Stomach (tissue), 9 donors: ENCODE measurements around the gene SULF2. TPM values are rescaled to one million over a fixed set of nuclear protein-coding genes. Genes with fewer than 3 reads are reported as not detected.

Experiments used
- DNase-seq, 2 donors: peaks; one replicate each; pipeline versions ENCODE4 v3.0.0 to v3.0.0-alpha.2; 2013 to 2019
- H3K27ac ChIP-seq, 5 donors: fragments of 200-600 bp in 4 of 5; sonication (generic) in 4 of 5; one replicate each; pipeline ENCODE4 v1.5.1; 2013 to 2019; ENCODE audit warnings: mild to moderate bottlenecking in 1 of 5, moderate library complexity in 1 of 5
- H3K27me3 ChIP-seq, 3 donors: fragments of 200-600 bp; sonication (generic); one replicate each; pipeline ENCODE4 v1.5.1; 2017 to 2019; ENCODE audit warnings: mixed run types in 1 of 3
- H3K36me3 ChIP-seq, 4 donors: fragments of 200-600 bp; sonication (generic); 1 replicate in 3 of 4; 2 replicates in 1 of 4; pipeline ENCODE4 v1.5.1; 2016 to 2019
- H3K4me1 ChIP-seq, 4 donors: fragments of 200-600 bp; sonication (generic); one replicate each; pipeline ENCODE4 v1.5.1; 2016 to 2019
- H3K4me3 ChIP-seq, 4 donors: fragments of 200-600 bp; sonication (generic) in 3 of 4; one replicate each; pipeline ENCODE4 v1.5.1; 2016 to 2019; ENCODE audit warnings: mild to moderate bottlenecking in 1 of 4
- H3K9me3 ChIP-seq, 4 donors: fragments of 200-600 bp; sonication (generic); one replicate each; pipeline ENCODE4 v1.5.1; 2016 to 2019
- EP300 ChIP-seq: sonication (generic); formaldehyde crosslinking; IDR thresholded peaks from one replicate; pipeline ENCODE4 v1.6.1; 2017; ENCODE audit warnings: antibody characterized with exemption
- POLR2A ChIP-seq, 4 donors: fragments of 450-650 bp; IDR thresholded peaks; one replicate each; pipeline ENCODE4 v1.6.1; 2016; ENCODE audit warnings: antibody characterized with exemption in 4 of 4, control low read depth in 2 of 4, mild to moderate bottlenecking in 1 of 4, moderate library complexity in 1 of 4
- POLR2AphosphoS5 ChIP-seq, 3 donors: sonication (generic); formaldehyde crosslinking; IDR thresholded peaks; one replicate each; pipeline ENCODE4 v1.6.1; 2016; ENCODE audit warnings: antibody characterized with exemption in 3 of 3
- WGBS, 5 donors: extraction: QIAGEN DNeasy Blood & Tissue Kit in 3 of 5; methylation state at CpG; one replicate each; pipeline versions ENCODE4 v1.1.5 to v1.1.7; 2013 to 2018; 5-methylcytosine and 5-hydroxymethylcytosine counted together
- intact Hi-C: fragments of 100-400 bp; cut with DNase I; formaldehyde crosslinking; loops from one replicate; pipeline ENCODE4 v1.15.1; 2023; ENCODE audit warnings: low total_unique reads
- polyA plus RNA-seq, 3 donors: library from polyadenylated mRNA; stranded (reverse); fragments of 200-250 nt; gene quantifications; one replicate each; pipeline ENCODE4 v1.2.3, GENCODE V29; 2013
- total RNA-seq, 5 donors: library from RNA; depleted of rRNA; stranded (reverse); fragments of >200 nt; gene quantifications; one replicate each; pipeline versions ENCODE4 v1.1.0 to v1.2.3, GENCODE V29; 2014 to 2016
- TF ChIP-seq, protein P1 (sequence below), 7 experiments: fragments of 450-650 bp in 4 of 7; fragments of 200-600 bp in 3 of 7; sonication (generic) in 3 of 7; IDR thresholded peaks; one replicate each; pipeline ENCODE4 v1.5.1; 2016 to 2019; ENCODE audit warnings: antibody characterized with exemption in 7 of 7, control low read depth in 2 of 7, mild to moderate bottlenecking in 1 of 7
- donor health status: healthy with polysubstance abuse.
- donor health status: Bipolar disorder and iron deficiency.
- donor health status: healthy.

SULF2 gene
- total and polyA plus RNA-seq, 8 donors = 9.0 to 226 (median 27.3) TPM

DNA sequence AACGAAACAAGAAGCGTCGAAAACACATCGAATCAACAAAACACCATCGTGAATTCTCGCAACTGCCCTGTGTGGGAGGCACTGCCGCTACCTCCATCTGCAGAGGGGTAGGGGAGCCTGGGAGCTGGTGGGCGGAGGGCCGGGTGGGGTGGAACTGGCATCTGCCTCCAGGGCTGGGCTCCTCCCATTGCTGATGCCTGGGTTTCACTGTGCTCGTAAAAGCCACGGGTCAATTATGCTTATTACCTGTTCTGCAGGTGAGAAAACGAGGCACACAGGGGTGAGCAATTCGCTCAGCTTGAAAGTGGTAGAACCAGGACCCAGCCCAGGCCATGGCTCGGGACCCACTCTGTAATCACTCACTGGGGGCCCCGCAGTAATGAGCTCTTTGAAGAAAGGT lies 16.5 kb upstream of the SULF2 start:
- WGBS, 5 donors = 75 to 85% (median 80%) methylated on average over 13 to 15 of the region's 15 CpGs
- TF ChIP-seq EP300 (no peak), POLR2AphosphoS5 (IDR thresholded peaks at IDR 0.05) (no peak), POLR2A (IDR thresholded peaks at IDR 0.05) (no peak)
- TF ChIP-seq, protein P1, sequence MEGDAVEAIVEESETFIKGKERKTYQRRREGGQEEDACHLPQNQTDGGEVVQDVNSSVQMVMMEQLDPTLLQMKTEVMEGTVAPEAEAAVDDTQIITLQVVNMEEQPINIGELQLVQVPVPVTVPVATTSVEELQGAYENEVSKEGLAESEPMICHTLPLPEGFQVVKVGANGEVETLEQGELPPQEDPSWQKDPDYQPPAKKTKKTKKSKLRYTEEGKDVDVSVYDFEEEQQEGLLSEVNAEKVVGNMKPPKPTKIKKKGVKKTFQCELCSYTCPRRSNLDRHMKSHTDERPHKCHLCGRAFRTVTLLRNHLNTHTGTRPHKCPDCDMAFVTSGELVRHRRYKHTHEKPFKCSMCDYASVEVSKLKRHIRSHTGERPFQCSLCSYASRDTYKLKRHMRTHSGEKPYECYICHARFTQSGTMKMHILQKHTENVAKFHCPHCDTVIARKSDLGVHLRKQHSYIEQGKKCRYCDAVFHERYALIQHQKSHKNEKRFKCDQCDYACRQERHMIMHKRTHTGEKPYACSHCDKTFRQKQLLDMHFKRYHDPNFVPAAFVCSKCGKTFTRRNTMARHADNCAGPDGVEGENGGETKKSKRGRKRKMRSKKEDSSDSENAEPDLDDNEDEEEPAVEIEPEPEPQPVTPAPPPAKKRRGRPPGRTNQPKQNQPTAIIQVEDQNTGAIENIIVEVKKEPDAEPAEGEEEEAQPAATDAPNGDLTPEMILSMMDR (IDR thresholded peaks at IDR 0.05) = no peak
- no peak overlapping the region for H3K27ac ChIP-seq
- H3K36me3 ChIP-seq = no peaks in the 10 kb centered on the region
- peaks cover 0 to 20% (median 4%) of the 10 kb centered on the region in 3 donors for H3K27me3 ChIP-seq
- H3K4me3 ChIP-seq = no peak overlapping the region
- H3K4me1 ChIP-seq = no peaks in the 10 kb centered on the region
- intact Hi-C loops = no loop called here
- DNase-seq = no peak
- H3K9me3 ChIP-seq = no peaks in the 10 kb centered on the region

DNA sequence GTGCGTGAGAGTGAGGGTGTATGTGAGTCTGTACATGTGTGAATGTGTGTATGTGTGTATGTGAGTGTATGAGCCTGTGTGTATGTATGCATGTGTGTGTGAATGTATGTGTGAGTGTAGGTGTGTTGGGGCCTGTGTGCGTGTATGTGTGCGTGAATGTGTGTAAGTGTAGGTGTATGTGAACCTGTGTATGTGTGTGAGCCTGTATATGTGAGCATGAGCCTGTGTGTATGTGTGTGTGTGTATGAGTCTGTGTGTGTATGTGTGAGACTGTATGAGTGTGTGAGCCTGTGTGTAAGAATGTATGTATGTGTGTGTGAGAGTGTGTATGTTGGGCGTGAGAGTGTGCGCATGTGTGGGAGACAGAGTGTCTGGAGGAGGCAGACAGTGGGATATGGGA lies 15.8 kb upstream of the SULF2 start:
- H3K9me3 ChIP-seq = no peaks in the 10 kb centered on the region
- intact Hi-C loops = no loop called here
- TF ChIP-seq EP300 = no peak
- no peak for TF ChIP-seq POLR2A (IDR thresholded peaks at IDR 0.05)
- TF ChIP-seq POLR2AphosphoS5 (IDR thresholded peaks at IDR 0.05) = no peak
- TF ChIP-seq, protein P1 (IDR thresholded peaks at IDR 0.05) = no peak
- no peak overlapping the region for H3K27ac ChIP-seq
- H3K4me1 ChIP-seq = no peaks in the 10 kb centered on the region
- no peak for DNase-seq
- H3K36me3 ChIP-seq = no peaks in the 10 kb centered on the region
- H3K4me3 ChIP-seq = no peak overlapping the region
- 94 to 95% (median 94%) methylated on average over 5 of the region's 5 CpGs for WGBS, 5 donors
- H3K27me3 ChIP-seq = peaks cover 0 to 13% (median 4%) of the 10 kb centered on the region in 3 donors

DNA sequence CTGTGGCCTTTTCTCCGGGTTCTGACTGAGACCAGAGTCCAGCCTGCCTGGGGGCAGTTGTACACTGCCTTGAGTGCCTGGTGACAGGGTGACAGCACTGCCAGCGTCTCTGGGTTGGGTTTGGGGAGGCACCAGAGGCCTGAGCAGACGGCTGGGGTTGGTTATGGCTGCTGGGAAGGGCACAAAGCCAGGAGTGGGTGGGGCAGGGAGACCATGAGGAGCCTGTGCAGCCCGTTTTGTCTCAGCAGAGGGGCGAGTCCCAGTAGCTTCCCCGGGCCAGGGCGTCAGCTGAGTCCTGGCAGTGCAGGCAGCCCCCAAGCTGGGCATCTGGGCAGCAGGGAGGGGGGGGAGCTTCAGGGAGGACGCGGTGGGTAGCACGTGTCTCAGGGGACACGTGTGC lies 15.3 kb upstream of the SULF2 start:
- Histone ChIP-seq H3K27me3 (peaks cover 0 to 9% (median 3%) of the 10 kb centered on the region in 3 donors), H3K36me3 (no peaks in the 10 kb centered on the region), H3K4me1 (no peaks in the 10 kb centered on the region), H3K9me3 (no peaks in the 10 kb centered on the region), H3K27ac (no peak overlapping the region), H3K4me3 (no peak overlapping the region)
- 52 to 65% (median 57%) methylated on average over 11 of the region's 11 CpGs for WGBS, 5 donors
- peak in 1 of 2 donors; percentile 58 for DNase-seq
- intact Hi-C loops = no loop called here
- no peak for TF ChIP-seq EP300
- TF ChIP-seq POLR2A (IDR thresholded peaks at IDR 0.05) = no peak
- TF ChIP-seq, protein P1 (IDR thresholded peaks at IDR 0.05) = no peak
- TF ChIP-seq POLR2AphosphoS5 (IDR thresholded peaks at IDR 0.05) = no peak

DNA sequence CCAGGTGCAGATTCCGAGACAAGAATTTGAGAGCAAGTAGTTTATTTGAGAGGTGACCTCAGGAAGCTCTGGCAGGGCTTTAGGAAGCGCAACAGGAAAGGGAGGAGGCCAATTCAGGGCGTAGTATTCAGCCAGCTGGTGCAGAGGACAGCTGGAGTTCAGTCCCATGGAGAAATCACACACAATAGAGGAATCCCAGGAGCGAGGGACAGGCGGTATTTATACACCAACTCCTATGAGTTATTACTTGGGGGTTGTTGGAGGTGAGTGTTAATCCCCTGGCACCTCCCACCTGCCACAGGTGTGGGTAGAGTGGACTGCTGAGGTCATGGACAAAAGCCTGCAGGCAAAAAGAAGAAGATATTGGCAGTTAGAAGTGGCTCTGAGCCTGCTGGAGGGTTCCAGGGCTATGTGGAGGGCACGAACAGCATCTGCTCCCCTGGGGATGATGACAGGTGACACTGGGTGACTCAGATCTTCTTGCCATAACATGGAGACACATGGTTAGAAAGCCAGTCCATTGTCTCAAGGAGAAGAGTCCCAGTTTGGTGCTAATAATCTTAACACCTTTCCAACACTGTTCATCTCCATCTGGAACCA lies 13.9 kb upstream of the SULF2 start:
- DNase-seq = peak in 1 of 2 donors; percentile 38
- no peak overlapping the region for H3K27ac ChIP-seq

More for the DNA sequence above, 13.9 kb upstream of the SULF2 start:
- Histone ChIP-seq H3K4me1 (peaks cover 0 to 7% (median 0%) of the 10 kb centered on the region in 4 donors), H3K27me3 (no peaks in the 10 kb centered on the region), H3K4me3 (no peak overlapping the region), H3K9me3 (no peaks in the 10 kb centered on the region), H3K36me3 (no peaks in the 10 kb centered on the region)
- TF ChIP-seq POLR2A (IDR thresholded peaks at IDR 0.05) (no peak), EP300 (no peak), POLR2AphosphoS5 (IDR thresholded peaks at IDR 0.05) (no peak)
- TF ChIP-seq, protein P1 (IDR thresholded peaks at IDR 0.05) = no peak
- 53 to 70% (median 63%) methylated on average over 6 of the region's 6 CpGs for WGBS, 5 donors
- intact Hi-C loops = no loop called here
